Activated naive CD8-positive, alpha-beta T cell treated with anti-CD3 and anti-CD28 coated beads, Interleukin-2, amount 50 U/mL, for 24 hours (primary cell): ENCODE results near the gene PNPLA4.

Experiments
- ATAC-seq: fragments of 150-1000 bp; cut with Tn5 transposase; one replicate; pipeline ENCODE4 v1.10.0; 2021
- DNase-seq: peaks from one replicate; pipeline ENCODE4 v3.0.0; 2021
- H3K27ac Mint-ChIP-seq: one replicate; pipeline ENCODE4 v1.8.0; 2021; ENCODE audit warnings: mild to moderate bottlenecking, mixed read lengths
- H3K27me3 Mint-ChIP-seq: one replicate; pipeline ENCODE4 v1.8.0; 2021; ENCODE audit warnings: mixed read lengths
- H3K36me3 Mint-ChIP-seq: one replicate; pipeline ENCODE4 v1.8.0; 2021; ENCODE audit warnings: low read depth, mixed read lengths
- H3K4me1 Mint-ChIP-seq: one replicate; pipeline ENCODE4 v1.8.0; 2021; ENCODE audit warnings: mixed read lengths
- H3K4me3 Mint-ChIP-seq: one replicate; pipeline ENCODE4 v1.8.0; 2021; ENCODE audit warnings: mild to moderate bottlenecking, moderate library complexity, mixed read lengths
- H3K9me3 Mint-ChIP-seq: one replicate; pipeline ENCODE4 v1.8.0; 2021; ENCODE audit warnings: mixed read lengths

PNPLA4 gene

DNA sequence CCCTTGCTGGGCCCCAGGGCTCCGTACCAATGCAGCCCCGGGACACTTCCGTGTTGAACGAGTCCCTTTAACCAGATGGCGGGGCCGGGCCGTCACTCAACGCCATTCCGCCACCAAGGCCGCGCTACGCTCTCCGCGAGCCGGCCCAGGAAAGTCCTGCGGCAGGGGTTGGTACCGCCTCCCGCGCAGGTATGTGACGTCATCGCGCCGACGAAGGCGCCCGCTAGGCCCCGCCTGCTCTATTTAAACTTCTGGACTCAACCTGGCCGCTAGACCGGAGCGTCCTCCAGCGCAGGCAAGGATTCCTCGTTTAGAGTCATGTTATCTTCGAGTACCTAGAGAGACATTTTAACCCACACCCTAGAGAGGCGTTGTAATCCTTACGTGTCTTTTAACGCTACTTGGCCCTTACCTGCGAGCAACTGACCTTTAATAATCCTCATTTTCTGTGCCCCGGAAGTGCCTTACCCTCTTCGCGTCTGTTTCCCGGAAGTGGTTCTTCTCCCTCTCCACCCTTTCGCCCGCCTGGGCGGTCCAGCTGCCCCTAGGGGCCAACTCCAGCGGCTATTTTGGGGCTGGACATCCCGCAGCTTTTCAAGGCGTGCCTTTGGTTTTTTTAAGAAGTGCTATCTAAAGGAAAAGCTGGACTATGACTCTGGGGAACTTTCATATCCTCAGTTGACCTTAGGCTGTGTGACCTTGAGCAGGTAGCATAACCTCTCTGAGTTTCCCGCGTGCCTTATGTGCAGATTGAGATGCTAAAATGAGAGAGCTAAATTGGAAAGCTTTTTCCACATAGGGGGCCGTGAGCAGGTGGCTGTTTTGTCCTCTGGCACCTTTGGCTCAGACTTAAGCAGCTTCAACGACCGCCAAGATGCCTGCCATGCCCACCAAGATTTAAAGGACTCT is at the start of gene PNPLA4:
PNPLA4 (minus strand) TSS at position 155 of the 909 bp plus-strand sequence. CDS start 1,294 bp downstream, outside the sequence.
- Mint-ChIP-seq H3K27me3 (no peaks in the 10 kb centered on the region), H3K27ac (peak within 1 kb of the TSS; percentile 96), H3K9me3 (no peaks in the 10 kb centered on the region), H3K4me1 (peaks cover 17% of the 10 kb centered on the region), H3K36me3 (peaks cover 4% of the 10 kb centered on the region), H3K4me3 (peak within 1 kb of the TSS; percentile 89)
- DNase-seq (peak; percentile 79), ATAC-seq (peak; percentile 97)

GRCh38 chrX:7972586-7972985 is 45.4 kb upstream of the PNPLA4 start:
- H3K27ac Mint-ChIP-seq = no peak overlapping the region
- H3K36me3 Mint-ChIP-seq = no peaks in the 10 kb centered on the region
- no peaks in the 10 kb centered on the region for H3K4me1 Mint-ChIP-seq
- no peaks in the 10 kb centered on the region for H3K9me3 Mint-ChIP-seq
- no peak for DNase-seq
- H3K27me3 Mint-ChIP-seq = no peaks in the 10 kb centered on the region
- H3K4me3 Mint-ChIP-seq = no peak overlapping the region
- ATAC-seq = no peak

DNA sequence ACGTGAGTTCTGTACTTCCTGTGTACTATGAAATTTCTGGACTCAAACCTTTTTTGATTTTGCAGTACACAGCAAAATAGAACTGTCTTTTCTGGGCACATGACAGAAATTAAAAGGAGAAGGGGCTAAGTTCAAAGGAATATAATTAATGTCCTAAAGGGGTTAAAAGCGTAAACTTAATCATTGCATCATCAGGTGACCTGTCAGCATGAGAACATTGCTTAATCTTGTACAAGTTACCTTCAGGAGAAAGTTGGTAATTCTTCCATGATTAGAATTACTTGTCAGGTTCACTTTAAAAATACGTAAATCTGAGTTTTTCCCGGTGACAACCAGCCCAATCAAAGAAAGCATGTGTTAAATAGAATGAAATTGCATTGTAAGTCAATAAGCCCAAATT is 43.2 kb upstream of the PNPLA4 start:
- Mint-ChIP-seq H3K4me1 (no peaks in the 10 kb centered on the region), H3K4me3 (no peak overlapping the region), H3K9me3 (no peaks in the 10 kb centered on the region), H3K36me3 (no peaks in the 10 kb centered on the region), H3K27me3 (no peaks in the 10 kb centered on the region), H3K27ac (no peak overlapping the region)
- DNase-seq (no peak), ATAC-seq (no peak)

- ATAC-seq (no peak), DNase-seq (no peak)
- no peak overlapping the region for H3K4me3 Mint-ChIP-seq
- no peak overlapping the region for H3K27ac Mint-ChIP-seq
- no peaks in the 10 kb centered on the region for H3K36me3 Mint-ChIP-seq
- H3K4me1 Mint-ChIP-seq = no peaks in the 10 kb centered on the region
- no peaks in the 10 kb centered on the region for H3K9me3 Mint-ChIP-seq
- no peaks in the 10 kb centered on the region for H3K27me3 Mint-ChIP-seq
Observed at GRCh38 chrX:7965436-7965835, 38.2 kb upstream of the PNPLA4 start.

DNA sequence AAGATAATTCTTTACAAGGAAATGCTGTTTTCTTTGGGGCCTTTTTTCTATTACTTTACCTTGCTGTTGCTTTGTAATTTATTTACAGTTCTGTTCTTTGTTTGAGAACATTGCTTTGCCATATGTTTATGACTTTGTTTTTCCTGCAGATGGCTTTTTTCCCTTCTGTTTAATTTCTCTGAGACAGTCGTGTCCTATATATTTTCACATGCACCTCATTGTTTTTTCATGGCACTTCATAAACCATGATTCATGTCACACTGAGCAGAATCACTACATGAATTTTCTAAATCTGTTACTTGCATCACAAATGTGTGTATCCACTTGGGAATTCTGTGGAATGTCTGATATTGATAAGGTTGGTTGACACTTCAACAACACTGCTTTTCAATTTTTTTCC is 33.0 kb upstream of the PNPLA4 start:
- no peak overlapping the region for H3K27ac Mint-ChIP-seq
- H3K27me3 Mint-ChIP-seq = no peaks in the 10 kb centered on the region
- H3K9me3 Mint-ChIP-seq = peaks cover 16% of the 10 kb centered on the region
- peaks cover 2% of the 10 kb centered on the region for H3K36me3 Mint-ChIP-seq
- DNase-seq = no peak
- no peaks in the 10 kb centered on the region for H3K4me1 Mint-ChIP-seq
- no peak for ATAC-seq
- H3K4me3 Mint-ChIP-seq = no peak overlapping the region

GRCh38 chrX:7953446-7953845 is 26.2 kb upstream of the PNPLA4 start:
- no peak overlapping the region for H3K4me3 Mint-ChIP-seq
- H3K36me3 Mint-ChIP-seq = peaks cover 2% of the 10 kb centered on the region
- H3K4me1 Mint-ChIP-seq = no peaks in the 10 kb centered on the region
- H3K27ac Mint-ChIP-seq = no peak overlapping the region
- ATAC-seq = no peak
- peaks cover 16% of the 10 kb centered on the region for H3K9me3 Mint-ChIP-seq
- DNase-seq = no peak
- H3K27me3 Mint-ChIP-seq = no peaks in the 10 kb centered on the region

- ATAC-seq = no peak
- Mint-ChIP-seq H3K4me1 (no peaks in the 10 kb centered on the region), H3K4me3 (no peak overlapping the region), H3K27ac (no peak overlapping the region), H3K36me3 (no peaks in the 10 kb centered on the region), H3K27me3 (no peaks in the 10 kb centered on the region), H3K9me3 (no peaks in the 10 kb centered on the region)
- DNase-seq = no peak
Observed at GRCh38 chrX:7950865-7951264, 23.7 kb upstream of the PNPLA4 start.

DNA sequence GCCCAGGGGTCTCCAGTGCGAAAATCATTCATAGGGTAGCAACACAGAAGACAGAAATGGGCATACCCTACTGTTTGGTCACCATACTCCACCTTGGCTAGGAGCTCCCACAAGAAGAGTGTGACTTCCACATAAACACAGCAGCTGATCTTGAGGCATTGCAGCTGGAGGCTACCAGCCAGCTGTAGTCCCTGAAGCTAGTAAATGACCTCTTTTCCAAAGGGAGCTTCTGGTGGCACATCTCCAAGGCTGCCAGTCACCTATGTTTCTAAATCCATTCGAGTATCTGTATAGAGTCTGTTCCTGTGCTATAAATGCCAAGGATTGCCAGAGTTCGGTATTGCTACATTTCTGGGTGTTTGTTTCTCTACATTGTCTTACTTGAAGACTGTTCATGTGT is 21.3 kb upstream of the PNPLA4 start:
- Mint-ChIP-seq H3K9me3 (no peaks in the 10 kb centered on the region), H3K4me3 (no peak overlapping the region), H3K4me1 (no peaks in the 10 kb centered on the region), H3K27ac (no peak overlapping the region), H3K27me3 (no peaks in the 10 kb centered on the region), H3K36me3 (no peaks in the 10 kb centered on the region)
- DNase-seq (no peak), ATAC-seq (no peak)

GRCh38 chrX:7946960-7947359 is 19.7 kb upstream of the PNPLA4 start:
- ATAC-seq (no peak), DNase-seq (no peak)
- H3K27ac Mint-ChIP-seq = no peak overlapping the region
- H3K4me3 Mint-ChIP-seq = no peak overlapping the region
- no peaks in the 10 kb centered on the region for H3K36me3 Mint-ChIP-seq
- H3K27me3 Mint-ChIP-seq = no peaks in the 10 kb centered on the region
- H3K9me3 Mint-ChIP-seq = no peaks in the 10 kb centered on the region
- H3K4me1 Mint-ChIP-seq = no peaks in the 10 kb centered on the region

- H3K4me3 Mint-ChIP-seq = no peak overlapping the region
- H3K27ac Mint-ChIP-seq = no peak overlapping the region
- no peak for ATAC-seq
- no peaks in the 10 kb centered on the region for H3K9me3 Mint-ChIP-seq
- no peaks in the 10 kb centered on the region for H3K4me1 Mint-ChIP-seq
- DNase-seq = no peak
- H3K27me3 Mint-ChIP-seq = no peaks in the 10 kb centered on the region
- no peaks in the 10 kb centered on the region for H3K36me3 Mint-ChIP-seq
Observed at GRCh38 chrX:7943600-7944245, 16.5 kb upstream of the PNPLA4 start.

DNA sequence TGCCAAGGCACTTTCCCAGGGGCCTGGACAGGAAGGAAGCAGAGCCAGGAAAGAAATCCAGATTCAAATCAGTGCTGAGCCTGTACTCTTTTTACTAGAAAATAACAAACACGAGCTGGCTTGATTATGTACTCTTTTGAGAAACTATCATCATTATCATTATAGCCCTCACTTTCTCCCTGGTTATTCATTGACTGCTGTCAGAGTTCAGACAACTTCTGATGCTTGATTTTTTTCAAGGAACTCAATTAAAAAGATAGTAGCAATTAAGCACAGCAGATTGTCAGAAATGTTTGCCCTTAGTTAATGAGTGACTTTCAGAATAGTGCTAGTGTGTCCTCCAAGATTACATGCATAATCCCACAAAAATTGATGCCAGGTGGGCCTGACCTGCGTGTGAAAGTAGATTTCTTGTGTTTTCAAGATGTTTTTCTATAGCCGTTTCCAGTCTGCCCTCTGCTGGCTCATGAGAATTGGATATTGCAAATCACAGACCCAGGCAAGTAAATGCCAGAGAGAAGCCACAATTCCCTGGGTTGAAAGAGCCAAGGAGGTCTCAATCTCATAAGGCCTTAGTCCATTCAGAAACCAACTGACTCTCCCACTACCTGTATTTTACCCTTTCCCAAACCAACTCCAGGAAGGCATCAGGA is 14.3 kb upstream of the PNPLA4 start:
- no peak for DNase-seq
- no peaks in the 10 kb centered on the region for H3K4me1 Mint-ChIP-seq
- H3K9me3 Mint-ChIP-seq = no peaks in the 10 kb centered on the region
- no peaks in the 10 kb centered on the region for H3K36me3 Mint-ChIP-seq
- ATAC-seq = no peak
- no peak overlapping the region for H3K4me3 Mint-ChIP-seq
- H3K27ac Mint-ChIP-seq = no peak overlapping the region
- no peaks in the 10 kb centered on the region for H3K27me3 Mint-ChIP-seq

DNA sequence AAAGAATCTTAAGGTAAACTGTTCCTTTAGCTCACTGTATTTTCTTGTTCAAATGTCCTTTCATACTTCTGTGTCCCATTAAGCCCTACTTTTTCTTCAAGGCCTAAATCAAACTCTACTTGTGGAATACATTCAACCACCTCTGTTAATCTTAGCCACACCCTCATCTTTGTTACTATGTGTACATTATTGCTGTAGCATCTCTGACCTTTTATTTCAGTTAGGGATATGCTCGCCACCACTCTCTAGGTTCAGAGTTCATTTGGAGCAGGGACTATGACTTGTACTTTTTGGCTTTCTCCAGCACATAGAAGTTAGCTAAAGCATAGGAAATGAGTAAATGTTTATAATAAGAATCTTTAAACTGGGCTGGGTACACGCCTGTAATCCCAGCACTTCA is 6.8 kb upstream of the PNPLA4 start:
- DNase-seq = no peak
- no peaks in the 10 kb centered on the region for H3K27me3 Mint-ChIP-seq
- H3K27ac Mint-ChIP-seq = no peak overlapping the region
- ATAC-seq = no peak
- H3K4me1 Mint-ChIP-seq = peaks cover 1% of the 10 kb centered on the region
- H3K36me3 Mint-ChIP-seq = peaks cover 1% of the 10 kb centered on the region
- H3K9me3 Mint-ChIP-seq = no peaks in the 10 kb centered on the region
- H3K4me3 Mint-ChIP-seq = no peak overlapping the region

- H3K27ac Mint-ChIP-seq = peak overlapping the region; percentile 96
Observed at GRCh38 chrX:7926914-7927258, 327 bp downstream of the PNPLA4 start.

GRCh38 chrX:7926501-7926900 is 712 bp downstream of the PNPLA4 start:
- peaks cover 4% of the 10 kb centered on the region for H3K36me3 Mint-ChIP-seq
- no peak for DNase-seq
- no peak overlapping the region for H3K27ac Mint-ChIP-seq
- ATAC-seq = no peak
- peak overlapping the region; percentile 89 for H3K4me3 Mint-ChIP-seq
- H3K9me3 Mint-ChIP-seq = no peaks in the 10 kb centered on the region
- H3K27me3 Mint-ChIP-seq = no peaks in the 10 kb centered on the region
- H3K4me1 Mint-ChIP-seq = peaks cover 17% of the 10 kb centered on the region

More at GRCh38 chrX:7926914-7927258, 327 bp downstream of the PNPLA4 start:
- Mint-ChIP-seq H3K4me1 (peaks cover 17% of the 10 kb centered on the region), H3K36me3 (peaks cover 4% of the 10 kb centered on the region), H3K4me3 (peak overlapping the region; percentile 89), H3K9me3 (no peaks in the 10 kb centered on the region), H3K27me3 (no peaks in the 10 kb centered on the region)
- no peak for DNase-seq
- no peak for ATAC-seq
